SHP77 treated with DMSO at 0.1 percent for 48 hours (cell line): ENCODE results near the gene DEPDC5.

Experiments used
- DNase-seq: peaks from one replicate; lab custom pipeline; 2025; lab: John Stamatoyannopoulos, UW

DEPDC5 gene

DNA sequence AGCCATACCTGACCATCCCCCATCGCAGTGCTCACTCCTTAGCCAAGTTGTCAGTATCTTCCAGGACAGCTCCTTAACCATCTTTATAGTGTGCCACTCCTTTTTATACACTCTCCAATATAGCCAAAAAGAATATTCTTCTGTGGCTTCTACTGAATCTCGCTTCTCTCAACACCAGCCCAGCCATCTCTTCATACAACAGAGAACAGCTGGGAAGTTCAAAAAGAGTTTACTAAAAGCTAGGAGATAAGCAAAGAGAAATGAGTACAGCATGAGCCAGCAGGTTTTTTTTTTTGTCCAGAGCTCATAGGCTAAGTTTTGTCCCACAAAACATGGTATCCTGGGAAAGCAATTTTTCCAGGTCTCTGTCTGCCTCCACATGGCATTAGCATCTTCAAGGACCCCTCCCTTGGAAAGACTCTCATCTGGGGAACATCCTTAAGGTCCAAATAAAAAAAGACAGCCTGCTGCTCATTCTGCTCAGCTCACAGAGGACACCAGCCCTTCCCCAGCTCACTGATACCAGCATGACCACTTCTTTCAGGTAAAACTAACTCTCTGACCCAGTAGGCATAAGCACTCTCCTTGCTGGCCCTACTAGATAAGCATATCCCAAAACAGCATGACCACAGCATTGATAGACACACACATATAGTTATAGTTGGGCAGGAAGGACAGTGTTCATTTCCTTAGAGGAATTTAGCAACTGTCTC is 141.7 kb downstream of the DEPDC5 start:
- no peak for DNase-seq

DNA sequence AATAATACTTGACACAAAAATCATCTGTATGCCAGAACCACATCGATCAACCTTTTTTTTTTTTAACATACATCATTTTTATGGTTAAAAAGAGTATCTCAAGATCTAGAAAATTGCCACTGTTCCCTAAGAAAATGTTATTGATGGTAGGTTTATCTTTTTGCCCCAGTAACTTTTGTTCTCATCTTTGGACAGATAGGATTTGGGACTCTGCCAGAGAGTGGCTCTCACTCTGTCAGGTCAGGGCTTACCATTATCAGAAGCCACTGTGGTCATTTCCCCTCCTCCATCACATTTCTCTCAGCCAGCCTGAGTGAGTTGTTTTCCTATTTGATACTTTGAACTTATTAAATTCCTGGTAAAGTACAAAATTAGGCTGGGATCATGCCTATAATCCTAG is 142.7 kb downstream of the DEPDC5 start:
- DNase-seq: no peak

DNA sequence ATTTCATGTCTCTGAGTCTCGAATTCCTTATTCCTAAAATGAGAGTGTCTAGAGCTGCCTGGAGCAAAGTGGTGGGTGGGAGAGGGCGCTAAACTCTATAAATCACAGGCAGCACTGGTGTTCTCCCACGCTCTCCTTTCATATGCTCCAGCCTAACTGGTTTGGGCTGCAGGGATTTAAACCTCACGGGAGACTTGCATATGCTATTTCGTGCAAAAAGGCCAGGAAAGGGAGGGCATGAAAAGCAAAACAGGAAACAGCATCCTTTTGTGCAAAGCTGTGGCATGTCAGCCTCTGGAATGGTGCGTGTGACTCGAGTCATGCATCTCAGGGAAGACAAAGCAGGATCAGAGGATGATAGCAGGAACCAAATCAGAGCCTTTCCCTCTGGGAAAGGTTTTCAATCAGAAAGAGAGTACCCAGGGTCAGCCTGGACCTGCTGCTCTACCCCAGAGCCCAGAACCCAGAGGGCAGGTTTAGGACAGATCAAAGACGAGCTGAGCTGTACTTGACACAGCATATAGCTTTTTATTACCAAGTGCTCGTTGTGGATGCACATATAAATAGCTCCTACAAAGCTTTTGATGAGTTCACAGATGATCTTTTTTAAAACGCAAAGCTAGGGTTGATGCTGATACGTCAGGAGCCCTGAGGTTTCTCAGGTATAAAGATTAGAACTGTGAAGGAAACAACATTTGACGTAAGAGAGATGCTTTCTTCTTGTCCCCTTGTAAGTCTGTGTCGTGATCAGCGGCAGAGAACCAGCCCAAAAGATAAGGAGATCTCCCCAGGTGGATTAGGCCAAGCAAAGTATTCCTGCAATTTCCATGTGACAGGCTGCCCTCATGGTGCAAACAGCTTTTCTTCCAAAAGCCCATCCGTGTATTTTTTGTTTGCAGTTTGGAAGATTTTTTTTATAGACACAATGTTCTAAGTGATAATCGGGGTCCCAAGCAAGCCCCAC is 144.3 kb downstream of the DEPDC5 start:
- no peak for DNase-seq

DNA sequence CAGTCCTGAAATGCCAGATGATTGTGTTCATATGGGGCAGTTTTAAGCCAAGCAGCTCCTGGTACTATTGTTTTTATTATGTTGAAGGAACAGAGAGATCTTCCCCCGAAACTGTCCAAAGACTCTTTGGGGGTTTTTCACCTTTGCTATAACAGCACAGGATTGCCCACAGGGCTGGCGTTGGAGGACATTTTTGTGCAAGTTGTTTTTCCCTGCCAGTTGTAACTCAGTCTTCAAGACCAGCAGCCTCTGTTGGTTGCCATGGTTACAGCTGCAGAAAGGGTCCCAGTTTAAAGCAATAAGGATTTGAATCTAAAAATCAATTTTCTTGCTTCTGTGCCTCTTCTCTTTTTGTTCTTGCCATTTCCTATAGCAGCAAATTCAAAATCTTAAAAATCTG is 145.1 kb downstream of the DEPDC5 start:
- no peak for DNase-seq

DNA sequence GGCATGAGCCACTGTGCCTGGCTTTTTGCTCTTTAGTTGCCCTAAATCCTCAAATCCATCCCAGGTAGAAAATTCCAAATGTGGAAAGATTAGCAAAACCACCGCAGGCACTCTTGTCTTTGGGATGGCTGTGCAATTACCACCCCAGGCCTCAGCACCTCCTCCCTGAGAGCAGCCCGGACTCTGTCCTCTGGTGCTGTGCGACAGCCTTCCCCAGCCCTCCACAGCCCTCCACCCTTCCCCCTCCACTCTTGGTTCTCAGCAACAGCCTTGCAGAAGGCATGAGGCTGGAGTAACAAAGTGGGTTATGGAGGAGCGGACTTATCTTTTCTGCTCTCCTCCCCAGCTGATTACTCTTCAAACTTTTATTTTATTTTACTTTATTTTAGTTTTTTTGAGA is 145.8 kb downstream of the DEPDC5 start:
- no peak for DNase-seq

DNA sequence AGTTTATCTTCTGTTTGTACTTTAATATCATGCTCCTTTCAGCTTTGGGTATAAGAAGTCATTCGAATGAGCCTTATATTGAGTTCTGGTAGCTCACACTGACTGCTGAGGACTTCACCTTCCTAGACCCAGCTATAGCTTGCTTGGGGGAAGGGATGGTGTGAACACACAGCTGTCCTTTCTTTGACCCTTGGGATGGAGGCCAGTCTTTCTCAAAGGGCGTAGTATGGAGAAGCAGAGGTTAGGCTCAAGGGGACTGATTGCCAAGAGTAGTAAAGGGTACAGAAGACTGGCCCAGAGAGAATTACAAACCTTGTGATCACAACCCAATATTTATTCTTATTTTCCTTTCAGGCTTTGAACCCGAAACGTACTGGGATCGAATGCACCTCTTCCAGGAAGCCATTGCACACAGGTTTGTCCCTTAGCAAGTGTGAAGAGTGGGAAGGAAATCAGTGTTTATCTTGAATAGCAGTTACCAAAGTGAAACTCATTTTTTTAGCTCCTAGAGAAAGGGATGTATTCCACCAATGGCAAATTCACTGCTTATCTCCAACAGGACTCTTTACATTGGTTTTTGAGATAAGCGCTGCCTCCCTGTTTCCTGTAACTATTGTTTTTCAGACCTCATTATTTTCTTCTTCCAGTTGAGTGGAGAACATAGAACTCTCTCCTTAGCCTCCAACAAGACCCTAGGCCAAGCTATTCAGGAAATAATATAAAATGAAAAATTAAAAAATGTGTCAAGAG is 147.7 kb downstream of the DEPDC5 start:
- DNase-seq: no peak

DNA sequence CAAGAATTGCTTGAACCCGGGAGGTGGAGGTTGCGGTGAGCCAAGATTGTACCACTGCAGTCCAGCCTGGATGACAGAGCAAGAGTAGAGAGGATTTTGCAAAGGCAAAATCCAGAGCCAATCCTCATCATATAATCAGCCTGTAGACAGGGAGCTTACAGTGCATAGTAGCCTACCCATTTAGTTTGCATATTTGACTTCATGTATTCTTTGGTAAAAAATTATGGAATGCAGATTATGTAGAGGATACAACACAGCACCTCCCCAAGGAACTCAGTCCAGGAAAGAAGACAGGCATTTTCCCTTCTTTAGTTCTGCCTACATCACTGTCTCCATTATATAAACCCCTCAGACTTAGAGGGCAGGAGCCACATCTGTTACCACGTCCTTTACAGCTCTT is 150.8 kb downstream of the DEPDC5 start:
- DNase-seq: no peak

DNA sequence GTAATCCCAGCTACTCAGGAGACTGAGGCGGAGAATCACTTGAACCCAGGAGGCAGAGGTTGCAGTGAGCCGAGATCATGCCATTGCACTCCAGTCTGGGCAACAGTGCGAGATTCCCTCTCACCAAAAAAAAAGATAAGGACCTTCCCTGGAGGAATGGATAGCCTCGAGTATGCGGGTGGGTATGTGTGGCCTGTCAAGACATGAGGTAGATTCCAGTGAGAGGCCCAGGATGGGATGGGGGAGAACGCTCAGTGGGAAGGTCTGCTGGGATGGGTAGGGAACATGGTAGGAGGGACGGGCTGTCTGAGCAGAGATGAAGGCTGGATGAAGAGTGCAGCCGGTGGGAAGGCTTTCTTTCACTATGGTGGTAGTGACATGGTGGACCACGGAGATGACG is 151.5 kb downstream of the DEPDC5 start:
- no peak for DNase-seq

DNA sequence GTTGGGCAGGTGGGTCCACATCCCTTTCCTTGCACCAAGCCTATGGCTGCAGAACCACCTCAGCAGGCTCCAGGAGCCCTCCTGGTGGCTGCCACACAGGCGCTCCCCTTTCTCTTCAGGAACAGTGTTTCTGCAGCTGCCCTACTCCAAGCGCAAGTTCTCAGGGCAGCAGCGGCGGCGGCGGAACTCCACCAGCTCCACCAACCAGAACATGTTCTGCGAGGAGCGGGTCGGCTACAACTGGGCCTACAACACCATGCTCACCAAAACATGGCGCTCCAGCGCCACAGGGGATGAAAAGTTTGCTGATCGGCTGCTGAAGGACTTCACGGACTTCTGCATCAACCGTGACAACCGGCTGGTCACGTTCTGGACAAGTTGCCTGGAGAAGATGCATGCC is 152.3 kb downstream of the DEPDC5 start:
- DNase-seq: no peak

DNA sequence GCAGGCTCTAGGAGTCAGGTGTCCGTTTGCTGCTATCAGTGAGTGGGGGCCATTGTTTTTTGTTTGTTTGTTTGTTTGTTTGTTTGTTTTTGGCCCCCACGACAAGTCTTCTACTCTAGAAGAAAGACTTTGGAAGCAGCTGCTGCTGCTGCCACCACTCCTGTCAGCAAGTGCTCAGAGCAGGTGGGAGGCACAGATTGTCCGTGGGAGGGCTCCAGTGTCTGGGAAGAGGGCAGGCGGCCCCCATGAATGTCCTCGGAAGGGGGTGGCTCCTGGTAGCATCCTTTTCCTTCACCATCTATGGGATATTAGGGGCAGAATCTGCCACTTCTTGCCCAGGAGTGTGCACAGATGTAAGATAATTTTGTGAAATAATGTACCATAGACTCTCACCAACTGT is 152.8 kb downstream of the DEPDC5 start:
- DNase-seq: no peak

DNA sequence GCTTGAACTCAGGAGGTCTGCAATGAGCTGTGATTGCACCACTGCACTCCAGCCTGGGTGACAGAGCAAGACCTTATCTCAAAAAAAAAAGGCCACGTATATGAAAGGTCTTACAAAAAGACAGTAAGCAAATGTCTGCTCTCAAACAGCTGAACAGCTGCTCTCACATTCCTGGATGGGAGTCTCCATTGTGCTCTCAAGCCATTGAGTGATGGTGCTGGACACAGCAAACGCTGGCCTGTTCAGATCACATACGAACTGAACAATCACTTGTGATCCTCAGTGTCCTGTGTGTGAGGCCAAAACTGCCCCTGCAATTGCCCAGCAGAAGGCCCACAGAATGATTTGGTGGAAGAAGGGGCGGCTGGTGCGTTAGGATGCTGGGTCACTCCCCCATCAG is 156.2 kb downstream of the DEPDC5 start:
- DNase-seq: no peak

DNA sequence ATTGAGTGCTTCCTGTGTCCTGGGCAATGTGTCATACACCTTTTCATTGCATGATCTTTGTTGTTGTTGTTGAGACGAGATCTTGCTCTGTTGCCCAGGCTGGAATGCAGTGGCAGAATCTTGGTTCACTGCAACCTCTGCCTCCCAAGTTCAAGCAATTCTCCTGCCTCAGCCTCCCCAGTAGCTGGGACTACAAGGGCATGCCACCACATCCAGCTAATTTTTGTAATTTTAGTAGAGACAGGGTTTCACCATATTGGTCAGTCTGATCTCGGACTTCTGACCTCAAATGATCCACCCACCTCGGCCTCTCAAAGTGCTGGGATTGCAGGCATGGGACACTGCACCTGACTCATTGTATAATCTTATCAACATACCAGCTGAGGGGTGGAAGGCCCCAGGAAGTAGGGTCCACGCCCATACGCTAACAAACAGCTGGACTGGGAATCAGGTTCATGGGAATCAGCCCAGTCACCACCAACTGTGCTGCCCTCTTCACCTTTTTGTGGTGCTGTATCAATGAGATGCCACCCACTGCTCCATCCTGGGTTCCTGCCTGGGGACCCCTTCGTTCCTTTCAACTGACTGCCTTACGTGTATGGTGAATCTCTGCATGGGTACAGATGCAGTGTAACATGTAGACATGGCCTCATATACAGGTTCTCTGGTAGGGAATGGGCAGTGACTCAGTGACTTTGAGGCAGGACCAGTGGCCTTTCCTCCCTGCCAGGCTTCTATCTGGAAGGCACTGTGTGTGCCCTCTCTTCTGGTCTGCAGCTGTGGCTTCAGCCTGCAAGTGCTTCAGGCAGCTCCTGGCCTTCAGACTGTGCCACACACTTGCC is 158.0 kb downstream of the DEPDC5 start:
- no peak for DNase-seq

DNA sequence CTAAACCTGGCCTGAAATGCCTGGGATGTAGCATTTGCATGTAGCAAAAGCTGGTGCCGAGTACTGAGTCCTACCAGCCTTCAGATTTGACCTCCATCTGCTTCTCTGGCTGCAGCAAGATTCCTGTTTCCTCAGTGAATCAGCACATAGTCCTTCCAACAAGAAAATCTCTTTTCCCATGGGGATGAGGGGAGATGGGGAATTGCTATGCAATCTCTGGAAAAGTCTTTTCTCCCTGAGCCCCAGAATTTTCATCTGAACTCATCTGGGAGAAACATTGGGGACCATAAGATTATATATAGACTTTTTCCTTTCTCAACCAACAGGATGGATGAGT is 158.6 kb downstream of the DEPDC5 start:
- no peak for DNase-seq

DNA sequence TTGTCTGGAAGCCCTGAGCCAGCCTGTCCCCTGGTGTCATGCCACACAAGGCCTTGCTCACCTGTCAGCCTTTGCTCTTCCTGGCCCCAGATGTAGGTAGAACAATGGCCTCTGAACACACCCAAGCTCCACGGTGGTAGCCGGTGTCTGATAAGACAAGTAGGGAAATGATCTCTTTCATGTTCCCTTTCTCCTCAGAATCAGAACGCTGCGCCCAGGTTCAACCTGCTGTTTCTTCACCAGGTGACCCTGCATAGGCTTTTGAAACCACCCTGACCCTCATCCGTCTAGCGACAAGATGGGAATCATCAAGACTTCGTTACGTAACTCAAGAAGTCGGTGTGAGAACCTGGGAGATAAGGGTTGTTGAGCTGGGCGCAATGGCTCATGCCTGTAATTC is 161.8 kb downstream of the DEPDC5 start:
- DNase-seq: no peak

DNA sequence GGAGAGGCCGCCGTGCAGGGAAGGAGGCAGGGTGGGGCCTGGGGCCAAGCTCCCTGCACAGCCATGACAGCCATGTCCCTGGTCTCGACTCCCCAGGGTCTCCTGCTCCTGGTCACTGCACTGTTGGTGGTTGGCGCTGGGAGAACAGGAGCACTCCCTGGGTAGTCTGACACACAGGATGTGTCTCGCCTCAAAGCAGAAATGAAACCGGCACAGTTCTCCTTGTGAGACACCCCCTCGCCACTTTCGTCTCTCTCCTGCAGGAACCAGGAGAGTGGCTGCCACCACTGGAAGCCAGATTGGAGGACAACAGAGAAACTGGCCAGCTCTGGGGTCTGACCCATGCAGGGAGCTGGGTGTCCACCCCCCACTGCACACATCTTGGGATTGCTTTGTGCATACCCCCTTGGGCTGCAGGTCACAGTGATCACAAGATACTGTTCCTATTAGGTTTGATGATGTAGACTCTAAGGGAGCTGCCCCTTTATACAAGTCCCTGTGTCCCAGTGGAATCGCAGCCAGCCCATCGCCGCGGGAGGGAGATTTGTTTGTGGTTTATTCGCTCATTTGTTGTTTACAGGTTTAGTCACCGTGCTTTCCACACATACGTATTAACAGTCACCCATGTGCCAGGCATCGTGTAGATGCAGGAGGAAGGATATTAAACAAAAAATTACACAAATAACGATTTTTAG is 163.6 kb downstream of the DEPDC5 start:
- no peak for DNase-seq

DNA sequence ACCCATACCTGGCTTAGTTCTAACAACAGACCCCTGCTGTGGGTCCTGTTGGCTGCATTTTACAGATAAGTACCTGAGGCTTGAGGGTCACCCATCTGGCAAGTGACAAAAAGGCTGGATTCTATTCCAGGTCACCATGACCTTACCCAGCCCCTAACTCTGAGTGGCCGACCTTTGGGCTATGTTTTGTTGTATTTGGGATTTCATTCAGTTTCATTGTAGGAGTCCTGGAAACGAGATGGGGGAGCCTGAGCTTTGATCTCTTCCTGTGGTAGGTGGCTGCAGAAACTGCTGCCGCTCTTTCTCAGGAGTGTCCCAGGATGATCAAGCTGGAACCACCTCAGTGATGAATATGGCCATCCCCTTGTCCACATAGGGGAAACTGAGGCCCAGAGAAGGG is 165.9 kb downstream of the DEPDC5 start:
- no peak for DNase-seq

DNA sequence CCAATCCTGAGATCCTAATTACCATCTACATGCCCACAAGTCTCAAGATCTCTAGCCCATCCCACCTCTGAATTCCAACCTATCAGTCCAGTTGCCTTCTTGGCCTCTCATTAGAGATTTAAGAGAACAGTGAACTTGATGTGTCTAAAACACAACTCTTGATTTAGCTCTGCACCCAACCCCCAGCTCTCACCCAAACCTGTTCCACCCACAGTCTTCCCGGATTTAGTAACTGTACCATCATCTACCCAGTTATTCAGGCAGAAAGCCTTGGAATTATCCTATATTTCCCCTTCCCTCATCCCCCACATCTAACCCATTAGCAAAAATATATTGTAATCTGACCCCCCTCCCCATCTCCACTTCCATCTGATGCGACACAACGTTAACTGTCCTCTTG is 166.5 kb downstream of the DEPDC5 start:
- no peak for DNase-seq

DNA sequence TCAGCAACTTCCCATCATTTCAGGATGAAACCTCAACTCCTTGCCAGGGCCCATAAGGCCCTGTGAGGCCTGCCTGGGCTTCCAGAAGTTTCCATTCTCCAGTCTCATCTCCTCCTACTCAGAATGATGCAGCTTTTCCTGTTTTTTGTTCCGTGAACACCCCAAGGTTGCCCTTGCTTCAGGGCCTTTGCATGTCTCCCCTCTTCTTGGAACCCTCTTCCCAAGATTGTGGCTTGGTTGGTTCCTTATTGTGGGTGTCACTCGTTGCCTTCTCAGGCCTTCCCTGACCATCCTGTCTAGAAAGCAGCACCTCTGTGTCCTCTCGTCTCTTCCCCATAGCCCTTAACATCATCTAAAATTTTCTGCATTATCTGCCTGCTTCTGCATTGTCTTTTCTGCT is 167.3 kb downstream of the DEPDC5 start:
- no peak for DNase-seq

DNA sequence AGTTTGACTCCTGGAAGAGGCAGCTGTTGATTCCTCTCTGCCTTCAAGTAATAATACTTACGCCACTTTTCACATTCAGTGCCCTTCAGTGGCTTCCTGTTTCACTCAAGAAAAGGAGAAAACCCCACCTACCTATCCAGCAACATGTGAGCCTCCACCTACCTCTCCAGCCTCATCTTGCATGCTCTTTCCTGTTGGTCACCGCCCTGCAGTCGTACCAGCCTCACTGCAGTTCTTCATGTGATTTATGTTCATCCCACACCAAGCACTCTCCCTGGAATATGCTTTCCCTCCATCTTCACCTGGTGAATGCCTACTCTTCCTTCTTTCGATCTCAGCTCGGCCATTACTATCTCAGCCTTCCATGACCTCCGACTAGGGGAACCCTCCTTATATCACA is 168.7 kb downstream of the DEPDC5 start:
- DNase-seq: no peak

DNA sequence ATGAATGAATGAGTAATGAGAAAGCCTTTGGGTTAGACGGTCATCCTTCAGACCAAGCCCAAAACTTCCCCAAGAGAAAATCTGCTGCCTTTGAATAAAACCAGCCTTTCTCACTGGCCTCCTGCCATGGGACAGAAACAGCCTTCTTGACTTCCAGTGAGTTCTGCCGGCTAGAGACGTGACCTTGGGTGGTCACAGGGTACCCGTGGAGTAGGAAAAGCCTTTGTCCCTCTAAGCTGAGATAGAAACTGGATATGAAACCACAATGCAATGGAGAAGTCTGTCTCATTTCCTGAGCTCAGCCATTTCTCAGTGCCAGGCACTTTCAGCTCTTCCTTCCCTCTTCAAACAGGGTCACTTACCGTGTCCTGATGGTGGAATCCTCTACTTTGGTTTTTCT is 169.3 kb downstream of the DEPDC5 start:
- no peak for DNase-seq

DNA sequence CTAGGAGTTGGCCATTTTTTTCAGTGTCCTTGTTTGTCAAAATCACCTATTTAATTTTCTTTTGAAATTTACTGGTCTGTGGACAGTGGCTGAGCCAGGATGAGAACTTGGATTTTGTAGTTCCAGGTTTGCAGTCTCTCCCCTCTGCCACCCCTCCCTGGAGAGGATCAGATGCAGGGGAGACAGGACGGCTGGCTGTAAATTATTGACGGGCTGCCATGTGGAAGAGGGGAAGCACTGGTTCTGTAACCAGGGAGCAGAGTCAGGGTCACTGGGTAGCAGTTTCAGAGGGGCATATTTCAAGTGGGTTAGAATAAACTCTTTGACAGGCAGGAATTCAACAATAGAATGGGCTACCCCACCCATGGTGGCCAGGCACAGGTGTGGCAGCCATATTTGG is 169.9 kb downstream of the DEPDC5 start:
- no peak for DNase-seq
